H1 (cell line): ENCODE measurements around the gene KCNQ1. TPM values are rescaled to one million over a fixed set of nuclear protein-coding genes. Genes with fewer than 3 reads are reported as not detected.

Source experiments
- CTCF ChIA-PET: fragments of 300-600 bp; sonication (Branson Sonifier 250); formaldehyde crosslinking; loops from one replicate; lab custom pipeline; 2021; ENCODE audit not compliant: partially characterized antibody; lab: Charles Lee
- POLR2A ChIA-PET: fragments of 300-600 bp; sonication (Branson Sonifier 250); formaldehyde crosslinking; loops from one replicate; lab custom pipeline; 2021; ENCODE audit warnings: inconsistent platforms; ENCODE audit not compliant: partially characterized antibody; lab: Charles Lee
- DNase-seq, 2 experiments: peaks; one replicate each; pipeline versions ENCODE4 v3.0.0 to v3.0.0-alpha.2; 2010 to 2022; ENCODE audit warnings: low spot score in 2 of 2, low read depth in 1 of 2, mixed read lengths in 1 of 2
- FAIRE-seq: peaks from 2 replicates; lab custom pipeline; 2011; peaks lifted over from hg19 to GRCh38; lab: Jason Lieb, UNC
- H2AFZ ChIP-seq: 2 replicates; pipeline ENCODE4 v1.8.1; 2012; ENCODE audit warnings: low read length, inconsistent platforms
- H2AK5ac ChIP-seq: 2 replicates; pipeline ENCODE4 v1.6.1; 2013; ENCODE audit warnings: low read depth, low read length
- H2BK120ac ChIP-seq: replicated peaks from 2 replicates; pipeline ENCODE3; 2013; ENCODE audit warnings: low read depth, low read length, inconsistent platforms
- H2BK12ac ChIP-seq: 2 replicates; pipeline ENCODE4 v1.6.1; 2013; ENCODE audit warnings: low read depth, low read length
- H2BK15ac ChIP-seq: 2 replicates; pipeline ENCODE4 v1.6.1; 2013; ENCODE audit warnings: low read length
- H2BK20ac ChIP-seq: 2 replicates; pipeline ENCODE4 v1.6.1; 2013; ENCODE audit warnings: low read length
- H2BK5ac ChIP-seq: 2 replicates; pipeline ENCODE4 v1.6.1; 2013; ENCODE audit warnings: low read depth, low read length
- H3K14ac ChIP-seq: 2 replicates; pipeline ENCODE4 v1.6.1; 2013; ENCODE audit warnings: inconsistent platforms; ENCODE audit not compliant: insufficient read length
- H3K18ac ChIP-seq: 2 replicates; pipeline ENCODE4 v1.6.1; 2013; ENCODE audit warnings: low read length; ENCODE audit errors: extremely low read depth
- H3K23ac ChIP-seq: 2 replicates; pipeline ENCODE4 v1.6.1; 2013; ENCODE audit warnings: inconsistent platforms; ENCODE audit not compliant: insufficient read length
- H3K23me2 ChIP-seq: 2 replicates; pipeline ENCODE4 v1.6.1; 2013; ENCODE audit warnings: low read depth, low read length
- H3K27ac ChIP-seq: 2 replicates; pipeline ENCODE4 v1.6.1; 2011; ENCODE audit warnings: low read depth, low read length, inconsistent platforms
- H3K27me3 ChIP-seq, 4 experiments: replicated peaks in 1 of 4; 1 replicate in 1 of 4; 2 replicates in 3 of 4; pipeline versions ENCODE4 v1.6.1 to v1.8.1; 2011 to 2013; ENCODE audit warnings: low read length in 3 of 4, mild to moderate bottlenecking in 3 of 4, inconsistent platforms in 2 of 4, mixed read lengths in 2 of 4, moderate library complexity in 1 of 4; ENCODE audit not compliant: control insufficient read depth in 3 of 4, insufficient read depth in 3 of 4; ENCODE audit errors: extremely low read depth in 1 of 4
- H3K36me3 ChIP-seq, 4 experiments: 2 replicates each; pipeline versions ENCODE4 v1.6.1 to v1.8.1; 2011 to 2013; ENCODE audit warnings: mild to moderate bottlenecking in 4 of 4, low read length in 3 of 4, moderate library complexity in 2 of 4, control low read depth in 1 of 4, inconsistent platforms in 1 of 4; ENCODE audit not compliant: insufficient read depth in 4 of 4, control insufficient read depth in 2 of 4
- H3K4ac ChIP-seq: replicated peaks from 2 replicates; pipeline ENCODE3; 2013; ENCODE audit warnings: low read length, low read depth, mixed read lengths, inconsistent platforms; ENCODE audit not compliant: insufficient read length
- H3K4me1 ChIP-seq, 4 experiments: replicated peaks in 1 of 4; 1 replicate in 1 of 4; 2 replicates in 3 of 4; pipeline versions ENCODE4 v1.6.1 to v1.8.1; 2011 to 2013; ENCODE audit warnings: low read length in 3 of 4, inconsistent platforms in 2 of 4, mixed read lengths in 1 of 4; ENCODE audit not compliant: insufficient read depth in 4 of 4, control insufficient read depth in 3 of 4
- H3K4me2 ChIP-seq, 2 experiments: 2 replicates each; pipeline versions ENCODE4 v1.6.1 to v1.8.1; 2011 to 2013; ENCODE audit warnings: low read depth in 2 of 2, low read length in 2 of 2, control low read depth in 1 of 2, inconsistent platforms in 1 of 2, mild to moderate bottlenecking in 1 of 2; ENCODE audit not compliant: insufficient read depth in 1 of 2
- H3K4me3 ChIP-seq, 4 experiments: fragments of 200-600, 300-600 bp in 1 of 4; sonication (generic), shearing (Covaris generic), sonication (Bioruptor Twin) in 1 of 4; 2 replicates each; pipeline versions ENCODE4 v1.5.1 to v1.8.1; 2011 to 2016; ENCODE audit warnings: low read length in 4 of 4, low read depth in 3 of 4, control low read depth in 2 of 4, inconsistent platforms in 2 of 4, mild to moderate bottlenecking in 2 of 4, mixed read lengths in 1 of 4, moderate library complexity in 1 of 4; ENCODE audit not compliant: insufficient read depth in 2 of 4; ENCODE audit errors: extremely low read depth in 1 of 4
- H3K56ac ChIP-seq: replicated peaks from 2 replicates; pipeline ENCODE3; 2013; ENCODE audit warnings: low read depth, mild to moderate bottlenecking, mixed read lengths, low read length, inconsistent platforms; ENCODE audit not compliant: insufficient read length
- H3K79me1 ChIP-seq: 2 replicates; pipeline ENCODE4 v1.6.1; 2013; ENCODE audit warnings: low read depth, low read length, control low read depth
- H3K79me2 ChIP-seq, 2 experiments: 2 replicates each; pipeline versions ENCODE4 v1.6.1 to v1.8.1; 2012 to 2013; ENCODE audit warnings: low read length in 2 of 2, mild to moderate bottlenecking in 2 of 2, inconsistent platforms in 1 of 2; ENCODE audit not compliant: insufficient read depth in 2 of 2, control insufficient read depth in 1 of 2
- H3K9ac ChIP-seq, 4 experiments: replicated peaks in 1 of 4; 1 replicate in 1 of 4; 2 replicates in 3 of 4; pipeline versions ENCODE4 v1.6.1 to v1.8.1; 2011 to 2013; ENCODE audit warnings: low read depth in 3 of 4, low read length in 3 of 4, control low read depth in 2 of 4, mild to moderate bottlenecking in 2 of 4, moderate library complexity in 2 of 4, inconsistent platforms in 1 of 4; ENCODE audit errors: extremely low read depth in 1 of 4
- H3K9me3 ChIP-seq, 2 experiments: 2 replicates each; pipeline versions ENCODE4 v1.6.1 to v1.8.1; 2012 to 2013; ENCODE audit warnings: mild to moderate bottlenecking in 2 of 2, moderate library complexity in 2 of 2, control low read depth in 1 of 2, inconsistent platforms in 1 of 2, low read depth in 1 of 2, low read length in 1 of 2, mixed read lengths in 1 of 2; ENCODE audit not compliant: insufficient read depth in 2 of 2
- H4K20me1 ChIP-seq, 2 experiments: replicated peaks in 1 of 2; 2 replicates each; pipeline versions ENCODE3 to v1.8.1; 2011 to 2013; ENCODE audit warnings: inconsistent platforms in 2 of 2, low read length in 2 of 2, mild to moderate bottlenecking in 1 of 2; ENCODE audit not compliant: insufficient read depth in 2 of 2, control insufficient read depth in 1 of 2
- H4K5ac ChIP-seq: 2 replicates; pipeline ENCODE4 v1.6.1; 2013; ENCODE audit warnings: low read length, low read depth, mixed read lengths, inconsistent platforms; ENCODE audit not compliant: insufficient read length
- H4K8ac ChIP-seq: 2 replicates; pipeline ENCODE4 v1.8.0; 2013; ENCODE audit warnings: mild to moderate bottlenecking, moderate library complexity, low read length, inconsistent platforms; ENCODE audit not compliant: insufficient read depth; ENCODE audit errors: extremely low read depth
- H4K91ac ChIP-seq: replicated peaks from 2 replicates; pipeline ENCODE3; 2013; ENCODE audit warnings: low read length, mixed read lengths, inconsistent platforms; ENCODE audit not compliant: insufficient read length
- ASH2L ChIP-seq: fragments of 200-600, 300-600 bp; sonication (generic); IDR thresholded peaks from one replicate; pipeline ENCODE4 v1.7.1; 2017; ENCODE audit warnings: low read length
- EGR1 ChIP-seq: IDR thresholded peaks from 2 replicates; pipeline ENCODE4 v1.6.1; 2011; ENCODE audit warnings: low read depth, low read length, borderline replicate concordance
- FOSL1 ChIP-seq: IDR thresholded peaks from 2 replicates; pipeline ENCODE4 v1.6.1; 2011; ENCODE audit warnings: mild to moderate bottlenecking, low read depth, low read length, moderate library complexity; ENCODE audit not compliant: insufficient read depth
- GABPA ChIP-seq: IDR thresholded peaks from 2 replicates; pipeline ENCODE4 v1.6.1; 2011; ENCODE audit warnings: mild to moderate bottlenecking, low read length, moderate library complexity, borderline replicate concordance; ENCODE audit not compliant: insufficient read depth
- GTF2F1 ChIP-seq: IDR thresholded peaks from 2 replicates; pipeline ENCODE4 v1.6.1; 2012; ENCODE audit warnings: low read depth, low read length, improper control_type of control experiment, borderline replicate concordance
- JUND ChIP-seq: IDR thresholded peaks from 2 replicates; pipeline ENCODE4 v1.6.1; 2011; ENCODE audit warnings: mild to moderate bottlenecking, improper control_type of control experiment, low read length
- MAFK ChIP-seq: IDR thresholded peaks from 2 replicates; pipeline ENCODE4 v1.6.1; 2012; ENCODE audit warnings: low read depth, mild to moderate bottlenecking, improper control_type of control experiment, low read length
- MAX ChIP-seq: IDR thresholded peaks from 2 replicates; pipeline ENCODE4 v1.6.1; 2012; ENCODE audit warnings: inconsistent platforms
- POLR2A ChIP-seq, 2 experiments: IDR thresholded peaks; 1 replicate in 1 of 2; 2 replicates in 1 of 2; pipeline ENCODE4 v1.6.1; 2011; ENCODE audit warnings: low read depth in 2 of 2, low read length in 2 of 2, mild to moderate bottlenecking in 2 of 2; ENCODE audit errors: control extremely low read depth in 1 of 2
- SAP30 ChIP-seq: fragments of 300-600 bp; sonication (generic); IDR thresholded peaks from 2 replicates; pipeline ENCODE4 v1.7.1; 2012; ENCODE audit warnings: low read length, moderate library complexity, mild to moderate bottlenecking, inconsistent platforms; ENCODE audit not compliant: insufficient read depth, insufficient replicate concordance
- SIN3A ChIP-seq, 2 experiments: IDR thresholded peaks in 1 of 2; conservative IDR thresholded peaks in 1 of 2; 2 replicates each; pipeline ENCODE4 v1.6.1; 2011 to 2012; ENCODE audit warnings: low read length in 2 of 2, improper control_type of control experiment in 1 of 2, low read depth in 1 of 2, mild to moderate bottlenecking in 1 of 2
- SRF ChIP-seq: IDR thresholded peaks from 2 replicates; pipeline ENCODE4 v1.6.1; 2011; ENCODE audit warnings: mild to moderate bottlenecking, low read depth, low read length, moderate library complexity
- TCF12 ChIP-seq: IDR thresholded peaks from 2 replicates; pipeline ENCODE4 v1.6.1; 2011; ENCODE audit warnings: low read depth, mild to moderate bottlenecking, low read length
- TEAD4 ChIP-seq: IDR thresholded peaks from 2 replicates; pipeline ENCODE4 v1.6.1; 2012; ENCODE audit warnings: low read depth, low read length, inconsistent platforms, mixed read lengths
- WGBS, 2 experiments: shearing (Covaris generic) in 1 of 2; methylation state at CpG; one replicate each; pipeline versions ENCODE4 v1.1.6 to v1.1.7; 2013 to 2015; ENCODE audit warnings: low lambda C conversion rate in 2 of 2, mixed read lengths in 2 of 2, inconsistent platforms in 1 of 2, low coverage in 1 of 2, missing lambda C conversion rate in 1 of 2; ENCODE audit not compliant: insufficient replicate concordance in 2 of 2, insufficient coverage in 1 of 2, insufficient read length in 1 of 2; ENCODE audit errors: extremely low coverage in 1 of 2, missing lambda C conversion rate in 1 of 2; 5-methylcytosine and 5-hydroxymethylcytosine counted together
- polyA plus RNA-seq, 7 experiments: library from polyadenylated mRNA; depleted of rRNA in 3 of 7; stranded (reverse) in 5 of 7; unstranded in 2 of 7; fragments of >200 nt in 5 of 7; fragments of 200-250 nt in 2 of 7; gene quantifications; 1 replicate in 5 of 7; 2 replicates in 1 of 7; 4 replicates in 1 of 7; pipeline versions ENCODE4 v1.2.1 to v1.2.3, GENCODE V29; 2011 to 2013; ENCODE audit warnings: missing spikeins in 2 of 7, mixed read lengths in 2 of 7
- total RNA-seq: library from RNA; stranded (reverse); fragmentation: NEBNext Ultra II Directional; extraction: Animal tissue kit (Norgen Biotek cat#: 25700); gene quantifications from 2 replicates; pipeline ENCODE4 v1.2.1, GENCODE V29; 2021

KCNQ1 gene
- total and polyA plus RNA-seq, 2 of the 8 experiments (the other 6 are each of a cell fraction or from before 2014, with no cell fraction given), result 1.9 to 2.0 TPM

- no peak overlapping the region for H2BK20ac ChIP-seq
- H4K5ac ChIP-seq, result no peak overlapping the region
- no peak overlapping the region for H3K14ac ChIP-seq
- no peak overlapping the region for H2BK120ac ChIP-seq
- no peak overlapping the region for H4K91ac ChIP-seq
- H3K27me3 ChIP-seq, result peaks cover 5 to 63% (median 38%) of the 10 kb centered on the region in 4 experiments; a peak in 6 of 7 replicates
- H3K4me2 ChIP-seq, result no peak overlapping the region
- H4K8ac ChIP-seq, result no peak overlapping the region
- H3K27ac ChIP-seq, result no peak overlapping the region
- TF ChIP-seq SRF, result no peak
- TF ChIP-seq MAX, result no peak
- TF ChIP-seq GTF2F1, result no peak
- no peak for TF ChIP-seq MAFK
- TF ChIP-seq SIN3A (conservative IDR thresholded peaks at IDR 0.05 in 1 of 2, IDR thresholded peaks at IDR 0.05 in 1 of 2; ENCODE audit: low read depth in 1 of 2, low read length in 2 of 2), result no peak
- no peak for TF ChIP-seq EGR1
- no peak for TF ChIP-seq POLR2A (IDR thresholded peaks at IDR 0.05; ENCODE audit: control extremely low read depth in 1 of 2, low read depth in 2 of 2, low read length in 2 of 2)
- TF ChIP-seq GABPA, result no peak
- TF ChIP-seq JUND, result no peak
- TF ChIP-seq TCF12, result no peak
- no peak for TF ChIP-seq FOSL1
- TF ChIP-seq ASH2L, result no peak
- TF ChIP-seq TEAD4, result no peak
- TF ChIP-seq SAP30, result no peak
- no peak overlapping the region for H2AK5ac ChIP-seq
- no peak for DNase-seq
- H4K20me1 ChIP-seq, result peaks cover 2% of the 10 kb centered on the region in 2 experiments
- no peaks in the 10 kb centered on the region for H3K23me2 ChIP-seq
- 81% methylated on average over 15 of the region's 15 CpGs; no CpG with 5 or more reads in 1 of the 2 experiments for WGBS, 2 experiments
- H3K4me1 ChIP-seq, result peaks cover 0 to 5% (median 0%) of the 10 kb centered on the region in 4 experiments; a peak in 4 of 7 replicates
- H2BK5ac ChIP-seq, result no peak overlapping the region
- no peak overlapping the region for H3K56ac ChIP-seq
- ChIA-PET CTCF (interaction anchor here (0.6 to 1.6 kb wide), 2 partner anchors 45 to 256 kb away, joined by 3 to 8 read pairs; no protein-coding TSS in a partner anchor), POLR2A (no interaction called here)
- no peak for FAIRE-seq
- H2BK15ac ChIP-seq, result no peak overlapping the region
- no peak overlapping the region for H2AFZ ChIP-seq
- H3K4me3 ChIP-seq, result no peak overlapping the region
- no peak overlapping the region for H3K23ac ChIP-seq
- H3K79me2 ChIP-seq, result no peaks in the 10 kb centered on the region
- H3K36me3 ChIP-seq, result no peaks in the 10 kb centered on the region
- H2BK12ac ChIP-seq, result no peak overlapping the region
- H3K4ac ChIP-seq, result no peak overlapping the region
- no peak overlapping the region for H3K18ac ChIP-seq
- no peak overlapping the region for H3K9ac ChIP-seq
- H3K79me1 ChIP-seq, result no peaks in the 10 kb centered on the region
- peaks cover 0 to 2% of the 10 kb centered on the region in 2 experiments; a peak in 1 of 4 replicates for H3K9me3 ChIP-seq
Measured at GRCh38 chr11:2576111-2576510, 131.3 kb downstream of the KCNQ1 start.
